Suprapubic skin (tissue), 4 donors: ENCODE results near the gene FAM181B. TPM values are rescaled to one million over a fixed set of nuclear protein-coding genes. Genes with fewer than 3 reads are reported as not detected.

Experiments used
- DNase-seq, 2 donors: peaks; one replicate each; pipeline ENCODE4 v3.0.0-alpha.2; 2019; ENCODE audit warnings: low spot score in 2 of 2
- H3K27ac ChIP-seq: fragments of 200-600 bp; sonication (generic); one replicate; pipeline ENCODE4 v1.5.1; 2019
- H3K27me3 ChIP-seq: fragments of 200-600 bp; sonication (generic); one replicate; pipeline ENCODE4 v1.5.1; 2019
- H3K36me3 ChIP-seq: fragments of 200-600 bp; sonication (generic); one replicate; pipeline ENCODE4 v1.5.1; 2019
- H3K4me1 ChIP-seq: fragments of 200-600 bp; sonication (generic); one replicate; pipeline ENCODE4 v1.5.1; 2019
- H3K4me3 ChIP-seq: fragments of 200-600 bp; sonication (generic); one replicate; pipeline ENCODE4 v1.5.1; 2019; ENCODE audit warnings: mild to moderate bottlenecking
- H3K9me3 ChIP-seq: fragments of 200-600 bp; sonication (generic); one replicate; pipeline ENCODE4 v1.5.1; 2019
- EP300 ChIP-seq: sonication (generic); formaldehyde crosslinking; IDR thresholded peaks from one replicate; pipeline ENCODE4 v1.6.1; 2017; ENCODE audit warnings: antibody characterized with exemption
- POLR2A ChIP-seq, 2 donors: fragments of 450-650 bp; IDR thresholded peaks; one replicate each; pipeline ENCODE4 v1.6.1; 2017; ENCODE audit warnings: antibody characterized with exemption in 2 of 2, mild to moderate bottlenecking in 2 of 2, moderate library complexity in 2 of 2
- POLR2AphosphoS5 ChIP-seq, 3 donors: sonication (generic); formaldehyde crosslinking; IDR thresholded peaks; one replicate each; pipeline ENCODE4 v1.6.1; 2017; ENCODE audit warnings: antibody characterized with exemption in 3 of 3
- WGBS: methylation state at CpG from one replicate; pipeline ENCODE4 v1.1.5; 2018; 5-methylcytosine and 5-hydroxymethylcytosine counted together
- total RNA-seq, 4 donors: library from RNA; depleted of rRNA; stranded (reverse); fragments of >200 nt; gene quantifications; one replicate each; pipeline ENCODE4 v1.1.0, GENCODE V29; 2016
- TF ChIP-seq, protein P1 (sequence below), 2 donors: fragments of 200-600 bp in 1 of 2; fragments of 450-650 bp in 1 of 2; sonication (generic) in 1 of 2; IDR thresholded peaks; one replicate each; pipeline ENCODE4 v1.5.1; 2016 to 2019; ENCODE audit warnings: antibody characterized with exemption in 2 of 2, mild to moderate bottlenecking in 1 of 2, moderate library complexity in 1 of 2

Gene FAM181B
- total RNA-seq, 4 donors from 2014 or later: 0.18 to 0.42 (median 0.31) TPM

DNA sequence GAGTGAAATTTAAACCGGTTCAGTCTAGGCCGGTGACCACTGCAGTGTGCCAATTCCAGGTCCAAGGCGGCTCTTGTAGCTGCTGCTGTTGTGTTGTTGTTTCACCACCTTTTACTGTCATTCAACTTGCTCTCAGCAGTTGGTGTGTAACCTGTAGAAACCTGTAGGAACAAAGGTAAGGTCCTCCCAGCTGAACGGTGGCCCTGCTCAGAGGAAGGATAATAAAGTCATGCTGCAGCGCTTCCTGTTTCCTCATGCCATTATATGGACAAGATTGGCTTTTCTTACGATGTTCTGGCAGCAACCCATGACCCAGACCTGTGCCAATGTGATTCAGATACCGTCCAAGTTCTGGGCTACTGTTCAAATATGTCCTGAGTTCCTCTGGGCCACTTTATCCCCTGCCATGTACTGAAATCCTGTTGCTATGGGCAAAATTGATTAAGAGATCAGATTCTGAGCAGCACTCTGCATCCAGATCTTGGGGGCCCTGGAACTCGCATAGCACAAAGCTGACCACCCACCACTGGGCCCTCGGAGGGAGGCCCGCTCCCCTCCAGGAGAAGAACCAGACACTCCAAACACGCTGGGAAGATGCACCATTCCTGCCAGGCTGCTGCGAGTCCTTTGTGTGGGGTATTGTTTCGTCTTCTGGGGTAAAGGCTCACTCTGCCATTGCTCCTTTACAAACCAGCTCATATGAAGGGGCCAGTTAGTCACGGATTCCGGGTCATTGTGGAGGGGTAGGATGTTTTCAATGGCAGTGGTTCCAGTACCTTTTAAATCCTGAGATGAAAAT, 13.2 kb downstream of the FAM181B start:
- TF ChIP-seq, protein P1, sequence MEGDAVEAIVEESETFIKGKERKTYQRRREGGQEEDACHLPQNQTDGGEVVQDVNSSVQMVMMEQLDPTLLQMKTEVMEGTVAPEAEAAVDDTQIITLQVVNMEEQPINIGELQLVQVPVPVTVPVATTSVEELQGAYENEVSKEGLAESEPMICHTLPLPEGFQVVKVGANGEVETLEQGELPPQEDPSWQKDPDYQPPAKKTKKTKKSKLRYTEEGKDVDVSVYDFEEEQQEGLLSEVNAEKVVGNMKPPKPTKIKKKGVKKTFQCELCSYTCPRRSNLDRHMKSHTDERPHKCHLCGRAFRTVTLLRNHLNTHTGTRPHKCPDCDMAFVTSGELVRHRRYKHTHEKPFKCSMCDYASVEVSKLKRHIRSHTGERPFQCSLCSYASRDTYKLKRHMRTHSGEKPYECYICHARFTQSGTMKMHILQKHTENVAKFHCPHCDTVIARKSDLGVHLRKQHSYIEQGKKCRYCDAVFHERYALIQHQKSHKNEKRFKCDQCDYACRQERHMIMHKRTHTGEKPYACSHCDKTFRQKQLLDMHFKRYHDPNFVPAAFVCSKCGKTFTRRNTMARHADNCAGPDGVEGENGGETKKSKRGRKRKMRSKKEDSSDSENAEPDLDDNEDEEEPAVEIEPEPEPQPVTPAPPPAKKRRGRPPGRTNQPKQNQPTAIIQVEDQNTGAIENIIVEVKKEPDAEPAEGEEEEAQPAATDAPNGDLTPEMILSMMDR (IDR thresholded peaks at IDR 0.05): no peak
- no peak for TF ChIP-seq EP300
- TF ChIP-seq POLR2AphosphoS5 (IDR thresholded peaks at IDR 0.05): no peak
- no peak for TF ChIP-seq POLR2A (IDR thresholded peaks at IDR 0.05)
- Histone ChIP-seq H3K9me3 (no peaks in the 10 kb centered on the region), H3K36me3 (no peaks in the 10 kb centered on the region), H3K27me3 (no peaks in the 10 kb centered on the region), H3K4me1 (peaks cover 5% of the 10 kb centered on the region), H3K4me3 (no peak overlapping the region), H3K27ac (no peak overlapping the region)
- whole genome bisulfite sequencing: 73% methylated on average over 13 of the region's 15 CpGs
- DNase-seq: no peak

DNA sequence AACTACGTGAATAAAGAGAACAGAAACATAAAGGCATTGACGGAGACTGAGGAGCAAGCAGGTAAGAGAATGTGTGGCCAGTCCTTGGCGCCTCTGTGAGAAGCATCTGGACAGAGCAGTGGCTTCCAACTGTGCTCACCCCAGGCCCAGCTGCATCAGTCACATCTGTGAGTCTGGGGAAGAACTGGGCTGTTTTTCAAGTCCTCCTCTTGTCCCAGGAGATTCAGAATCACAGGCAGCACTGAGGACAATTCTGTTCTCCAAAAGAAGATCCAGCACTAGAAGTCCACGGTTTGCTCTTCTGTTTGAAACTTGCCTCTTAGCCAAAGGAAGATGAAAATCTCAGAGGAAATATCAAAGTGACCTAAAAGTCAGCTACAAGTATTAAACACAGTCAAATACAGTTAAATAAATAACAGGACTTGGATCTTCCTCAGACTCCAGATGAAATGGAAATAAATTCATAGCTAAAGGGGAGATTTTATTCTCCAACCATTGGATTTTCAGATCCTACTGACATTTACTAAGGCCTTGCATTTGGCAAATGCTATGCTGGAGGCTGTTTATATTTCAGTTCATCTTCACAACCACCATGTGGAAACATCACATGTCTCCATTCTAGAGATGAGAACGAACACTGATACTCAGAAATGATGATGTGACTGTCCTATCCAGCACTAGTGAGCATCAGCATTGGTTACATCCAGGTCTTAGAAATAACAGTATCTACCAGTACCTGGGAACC, 14.1 kb downstream of the FAM181B start:
- Histone ChIP-seq H3K9me3 (no peaks in the 10 kb centered on the region), H3K27ac (no peak overlapping the region), H3K27me3 (no peaks in the 10 kb centered on the region), H3K4me3 (no peak overlapping the region), H3K36me3 (no peaks in the 10 kb centered on the region), H3K4me1 (peaks cover 5% of the 10 kb centered on the region)
- 66% methylated on average over 5 of the region's 5 CpGs for WGBS
- DNase-seq: no peak
- TF ChIP-seq, protein P1 (IDR thresholded peaks at IDR 0.05): no peak
- TF ChIP-seq POLR2A (IDR thresholded peaks at IDR 0.05) (no peak), POLR2AphosphoS5 (IDR thresholded peaks at IDR 0.05) (no peak), EP300 (no peak)

DNA sequence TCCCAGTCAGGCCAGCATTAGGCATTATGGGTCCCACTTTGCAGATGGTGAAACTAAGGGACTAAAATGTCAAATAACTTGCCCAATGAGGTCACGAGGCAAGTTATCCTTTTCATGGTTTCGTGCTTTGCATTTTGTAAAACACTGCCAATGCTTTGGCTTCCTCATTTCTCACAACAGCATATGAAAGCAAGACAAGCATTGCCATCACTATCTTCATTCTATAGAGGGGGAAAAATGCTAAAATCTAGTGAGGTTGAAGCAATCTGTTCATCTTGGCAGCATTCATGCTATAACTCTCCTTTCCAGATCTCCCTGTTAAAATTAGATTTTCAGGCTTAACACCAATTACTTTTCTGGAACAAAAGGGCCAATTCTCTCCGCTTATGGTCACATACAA, 14.8 kb downstream of the FAM181B start:
- Histone ChIP-seq H3K4me1 (peaks cover 5% of the 10 kb centered on the region), H3K27me3 (no peaks in the 10 kb centered on the region), H3K9me3 (no peaks in the 10 kb centered on the region), H3K4me3 (no peak overlapping the region), H3K27ac (no peak overlapping the region), H3K36me3 (no peaks in the 10 kb centered on the region)
- whole genome bisulfite sequencing: 56% methylated on average over 3 of the region's 3 CpGs
- TF ChIP-seq, protein P1 (IDR thresholded peaks at IDR 0.05): no peak
- TF ChIP-seq POLR2A (IDR thresholded peaks at IDR 0.05) (no peak), EP300 (no peak), POLR2AphosphoS5 (IDR thresholded peaks at IDR 0.05) (no peak)
- DNase-seq: no peak

DNA sequence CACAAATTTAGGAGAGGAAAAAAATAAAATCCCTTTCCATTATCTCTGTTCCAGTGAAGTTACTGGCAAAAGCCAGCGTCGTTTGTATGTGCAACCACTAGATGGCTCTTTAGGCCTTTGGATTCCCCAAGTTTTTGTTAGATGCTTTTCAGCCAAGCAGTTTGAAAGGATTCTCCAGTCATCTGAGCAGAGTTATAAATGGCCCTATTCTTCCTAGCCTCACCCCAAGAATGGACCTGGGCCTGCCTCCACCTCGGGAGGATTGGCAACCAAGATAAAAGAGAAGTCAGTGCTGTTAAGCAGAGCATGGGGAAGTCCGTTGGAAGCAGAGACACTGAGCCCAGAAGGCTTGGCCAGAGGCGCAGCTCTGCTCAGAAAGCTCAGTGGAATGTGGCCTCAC, 15.4 kb downstream of the FAM181B start:
- WGBS: 23% methylated on average over 5 of the region's 5 CpGs

More for the DNA sequence above, 15.4 kb downstream of the FAM181B start:
- no peaks in the 10 kb centered on the region for H3K36me3 ChIP-seq
- peaks cover 5% of the 10 kb centered on the region for H3K4me1 ChIP-seq
- no peak overlapping the region for H3K4me3 ChIP-seq
- H3K27me3 ChIP-seq: peaks cover 1% of the 10 kb centered on the region
- TF ChIP-seq, protein P1 (IDR thresholded peaks at IDR 0.05): peak; percentile 33 to 53
- TF ChIP-seq EP300 (no peak), POLR2AphosphoS5 (IDR thresholded peaks at IDR 0.05) (no peak), POLR2A (IDR thresholded peaks at IDR 0.05) (no peak)
- no peak for DNase-seq
- no peak overlapping the region for H3K27ac ChIP-seq
- no peaks in the 10 kb centered on the region for H3K9me3 ChIP-seq
